ENCODE results near the gene BRD3. TPM values are rescaled to one million over a fixed set of nuclear protein-coding genes. Genes with fewer than 3 reads are reported as not detected.

BRD3 gene
- total RNA-seq, 1 donor from 2014 or later: 32.0 TPM

DNA sequence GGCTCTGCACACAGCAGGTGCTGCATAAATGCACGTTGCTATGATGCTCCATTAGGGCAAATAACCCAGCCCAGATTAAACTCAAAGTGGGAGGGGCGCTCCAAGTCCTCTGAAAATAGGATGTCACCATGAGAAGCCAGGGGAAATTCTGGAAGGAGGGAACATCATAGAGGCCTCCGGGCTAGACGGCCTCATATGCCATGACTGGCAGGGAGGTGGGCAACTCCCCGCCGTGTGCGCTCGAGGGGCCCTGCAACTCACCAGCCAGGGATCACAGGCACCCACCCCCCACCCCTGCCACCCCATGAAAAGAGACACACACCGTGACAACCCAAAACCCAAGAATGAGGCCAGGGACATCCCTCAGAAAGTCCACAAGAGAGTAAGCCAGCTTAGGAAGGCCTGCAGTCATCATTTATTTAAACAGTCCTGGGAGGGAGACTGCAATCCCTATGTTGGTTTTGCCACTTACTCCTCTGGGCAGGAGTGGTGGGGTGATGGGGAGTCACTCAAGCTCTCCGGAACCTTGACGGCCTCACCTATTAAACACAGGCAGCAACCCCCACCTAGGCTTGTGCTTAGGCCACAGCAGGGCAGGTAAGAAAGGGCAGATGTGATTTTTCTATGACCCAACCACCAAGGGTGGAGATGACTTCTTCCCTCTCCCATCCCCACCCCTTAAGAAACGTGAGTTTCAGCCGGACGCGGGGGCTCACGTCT lies 79.7 kb downstream of the BRD3 start:
- Histone ChIP-seq H3K4me1 (peaks cover 0 to 12% of the 10 kb centered on the region in 2 donors), H3K36me3 (no peaks in the 10 kb centered on the region), H3K9me3 (no peaks in the 10 kb centered on the region), H3K27ac (no peak overlapping the region), H3K4me3 (no peak overlapping the region), H3K27me3 (no peaks in the 10 kb centered on the region)
- TF ChIP-seq, protein P1, sequence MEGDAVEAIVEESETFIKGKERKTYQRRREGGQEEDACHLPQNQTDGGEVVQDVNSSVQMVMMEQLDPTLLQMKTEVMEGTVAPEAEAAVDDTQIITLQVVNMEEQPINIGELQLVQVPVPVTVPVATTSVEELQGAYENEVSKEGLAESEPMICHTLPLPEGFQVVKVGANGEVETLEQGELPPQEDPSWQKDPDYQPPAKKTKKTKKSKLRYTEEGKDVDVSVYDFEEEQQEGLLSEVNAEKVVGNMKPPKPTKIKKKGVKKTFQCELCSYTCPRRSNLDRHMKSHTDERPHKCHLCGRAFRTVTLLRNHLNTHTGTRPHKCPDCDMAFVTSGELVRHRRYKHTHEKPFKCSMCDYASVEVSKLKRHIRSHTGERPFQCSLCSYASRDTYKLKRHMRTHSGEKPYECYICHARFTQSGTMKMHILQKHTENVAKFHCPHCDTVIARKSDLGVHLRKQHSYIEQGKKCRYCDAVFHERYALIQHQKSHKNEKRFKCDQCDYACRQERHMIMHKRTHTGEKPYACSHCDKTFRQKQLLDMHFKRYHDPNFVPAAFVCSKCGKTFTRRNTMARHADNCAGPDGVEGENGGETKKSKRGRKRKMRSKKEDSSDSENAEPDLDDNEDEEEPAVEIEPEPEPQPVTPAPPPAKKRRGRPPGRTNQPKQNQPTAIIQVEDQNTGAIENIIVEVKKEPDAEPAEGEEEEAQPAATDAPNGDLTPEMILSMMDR (IDR thresholded peaks at IDR 0.05): no peak
- DNase-seq (ENCODE audit: low spot score in 2 of 2): no peak
- intact Hi-C loops (cut with DNase I): no loop called here

DNA sequence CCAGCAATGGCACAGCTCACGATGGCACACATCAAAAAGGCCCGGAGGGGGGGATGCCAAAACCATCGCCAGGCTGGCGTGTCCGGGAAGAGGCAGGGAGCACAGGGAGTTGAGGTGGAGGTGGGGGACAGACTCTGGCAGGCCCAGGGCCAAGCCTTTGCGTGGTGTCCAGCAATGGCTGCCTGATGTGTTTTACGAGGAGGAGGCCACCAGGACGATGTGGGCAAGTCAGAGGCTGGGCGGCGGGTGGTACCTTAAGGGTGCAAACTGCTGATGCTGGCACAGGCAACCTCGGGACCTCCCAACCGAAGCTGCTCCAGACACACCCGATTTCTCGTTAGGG lies 80.4 kb downstream of the BRD3 start:
- TF ChIP-seq, protein P1 (IDR thresholded peaks at IDR 0.05): no peak
- Histone ChIP-seq H3K9me3 (no peaks in the 10 kb centered on the region), H3K4me1 (peaks cover 0 to 11% of the 10 kb centered on the region in 2 donors), H3K36me3 (no peaks in the 10 kb centered on the region), H3K27me3 (no peaks in the 10 kb centered on the region), H3K27ac (no peak overlapping the region), H3K4me3 (no peak overlapping the region)
- intact Hi-C loops (cut with DNase I): no loop called here
- no peak for DNase-seq (ENCODE audit: low spot score in 2 of 2)

DNA sequence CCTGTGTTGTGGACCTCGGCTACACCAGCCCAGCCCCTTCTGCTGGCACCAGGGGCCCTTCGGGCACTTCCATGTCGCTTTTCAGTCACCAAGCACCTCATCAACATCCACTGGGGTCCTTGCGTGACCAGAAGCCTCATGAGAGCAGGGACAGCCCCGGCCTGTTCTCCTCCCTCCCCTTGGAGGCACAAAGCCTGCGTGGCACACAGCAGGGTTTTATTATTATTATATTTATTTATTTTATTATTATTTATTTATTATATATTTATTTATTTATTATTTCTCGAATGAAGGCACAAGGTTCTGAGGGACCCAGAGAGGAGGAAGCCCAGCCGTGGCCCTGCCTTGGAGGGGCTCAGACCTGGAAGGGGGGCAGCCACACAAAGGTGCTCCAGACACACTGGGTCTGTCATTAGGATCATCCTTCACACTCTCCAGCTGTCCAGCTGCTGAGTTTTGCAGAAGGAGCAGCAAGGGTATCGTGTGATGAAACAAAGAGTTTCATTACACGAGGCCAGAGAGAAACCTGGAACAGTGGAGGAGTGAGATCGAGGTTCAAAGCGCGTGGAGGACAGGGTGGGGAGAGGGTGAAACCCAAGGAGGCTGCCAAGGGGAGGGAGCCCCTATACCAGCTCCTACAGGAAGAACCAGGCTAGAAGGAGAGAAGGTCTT lies 80.9 kb downstream of the BRD3 start:
- H3K27me3 ChIP-seq: no peaks in the 10 kb centered on the region
- DNase-seq (ENCODE audit: low spot score in 2 of 2): no peak
- intact Hi-C loops (cut with DNase I): no loop called here
- TF ChIP-seq, protein P1 (IDR thresholded peaks at IDR 0.05): no peak
- H3K4me1 ChIP-seq: peaks cover 0 to 11% of the 10 kb centered on the region in 2 donors
- H3K36me3 ChIP-seq: no peaks in the 10 kb centered on the region
- H3K27ac ChIP-seq: no peak overlapping the region
- H3K9me3 ChIP-seq: no peaks in the 10 kb centered on the region
- no peak overlapping the region for H3K4me3 ChIP-seq

DNA sequence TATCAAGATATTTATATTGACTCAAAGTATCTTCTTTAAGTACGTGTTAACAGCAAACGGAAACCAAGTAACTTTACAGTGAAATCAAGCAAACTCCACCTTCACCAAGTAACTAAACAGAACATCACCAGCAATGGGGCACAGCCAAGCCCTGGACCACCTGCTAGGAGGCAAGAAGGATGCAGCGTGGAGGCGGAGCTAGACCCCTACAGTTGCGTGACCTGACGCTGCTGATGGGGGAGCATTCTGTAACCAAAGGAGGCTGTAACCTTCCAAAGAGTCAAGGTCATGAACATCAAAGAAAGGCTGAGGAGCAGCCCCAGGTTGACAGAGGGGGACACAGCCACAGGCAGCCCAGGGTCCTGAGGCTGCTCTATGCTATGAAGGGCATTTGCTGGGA lies 81.8 kb downstream of the BRD3 start:
- no peaks in the 10 kb centered on the region for H3K27me3 ChIP-seq
- H3K4me1 ChIP-seq: peaks cover 0 to 8% of the 10 kb centered on the region in 2 donors
- intact Hi-C loops (cut with DNase I): no loop called here
- TF ChIP-seq, protein P1 (IDR thresholded peaks at IDR 0.05): no peak
- H3K9me3 ChIP-seq: no peaks in the 10 kb centered on the region
- H3K27ac ChIP-seq: no peak overlapping the region
- no peaks in the 10 kb centered on the region for H3K36me3 ChIP-seq
- no peak for DNase-seq (ENCODE audit: low spot score in 2 of 2)
- H3K4me3 ChIP-seq: no peak overlapping the region

DNA sequence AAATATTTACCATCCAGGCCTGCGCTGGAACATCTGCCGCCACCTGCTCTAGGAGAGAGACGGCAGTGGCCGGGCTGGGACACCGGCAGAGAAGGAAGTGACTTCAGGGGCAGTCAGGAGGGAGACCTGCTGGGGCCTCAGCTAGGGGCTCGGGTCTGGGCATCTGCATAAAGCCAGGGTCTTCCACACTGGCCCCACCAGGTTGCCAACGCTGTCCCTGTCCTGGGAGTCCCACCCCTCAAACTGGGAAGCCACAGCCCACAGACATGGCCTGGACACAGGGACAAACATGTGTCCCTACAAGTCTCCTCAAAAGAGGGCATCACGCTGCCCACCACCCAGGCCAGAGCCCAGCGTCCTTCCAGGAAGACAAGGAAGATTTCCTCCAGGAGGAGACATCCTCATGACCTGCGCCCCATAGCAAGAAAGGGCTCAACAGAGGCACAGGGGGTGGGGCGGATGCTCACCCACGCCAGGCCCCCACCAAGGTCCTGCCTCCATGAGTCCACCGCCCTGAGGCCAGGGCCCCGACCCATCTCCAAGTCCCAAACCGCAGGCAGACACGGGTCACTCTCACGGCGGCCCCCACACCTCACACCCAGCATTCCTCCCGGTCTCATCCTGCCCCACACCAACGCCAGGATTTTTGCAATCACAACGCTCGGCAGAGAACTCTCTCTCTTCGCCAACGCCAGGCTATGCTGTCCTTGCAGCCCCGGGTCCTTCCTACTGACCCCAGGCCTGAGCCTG lies 84.7 kb downstream of the BRD3 start:
- TF ChIP-seq, protein P1 (IDR thresholded peaks at IDR 0.05): no peak
- no peaks in the 10 kb centered on the region for H3K9me3 ChIP-seq
- H3K4me1 ChIP-seq: peaks cover 0 to 12% of the 10 kb centered on the region in 2 donors
- H3K27ac ChIP-seq: no peak overlapping the region
- DNase-seq (ENCODE audit: low spot score in 2 of 2): no peak
- no peak overlapping the region for H3K4me3 ChIP-seq
- no peaks in the 10 kb centered on the region for H3K36me3 ChIP-seq
- H3K27me3 ChIP-seq: no peaks in the 10 kb centered on the region
- intact Hi-C loops (cut with DNase I): no loop called here
